ENCODE data around the gene USH1G.

The USH1G gene

GRCh38 chr17:74900208-74900607, 22.8 kb downstream of the USH1G start:
- no peak for DNase-seq

GRCh38 chr17:74898376-74898946, 24.6 kb downstream of the USH1G start:
- DNase-seq, result no peak

- no peak for DNase-seq
These were observed 29.0 kb downstream of the USH1G start for GRCh38 chr17:74893936-74894671.

GRCh38 chr17:74892974-74893911, 29.8 kb downstream of the USH1G start, which contains the start of gene FADS6:
Gene FADS6 (minus strand): TSS chr17:74893633. CDS start chr17:74893595, 38 bp downstream.
- DNase-seq, result no peak

GRCh38 chr17:74892013-74892841, 30.8 kb downstream of the USH1G start:
- no peak for DNase-seq

GRCh38 chr17:74890554-74890953, 32.5 kb downstream of the USH1G start:
- no peak for DNase-seq

GRCh38 chr17:74888469-74888868, 34.6 kb downstream of the USH1G start:
- DNase-seq, result no peak

- no peak for DNase-seq
These were observed 39.8 kb downstream of the USH1G start for GRCh38 chr17:74883241-74883745.

- no peak for DNase-seq
These were observed 40.4 kb downstream of the USH1G start for GRCh38 chr17:74882517-74883240.

- DNase-seq, result no peak
These were observed 42.0 kb downstream of the USH1G start for GRCh38 chr17:74881073-74881472.

- DNase-seq, result no peak
These were observed 43.7 kb downstream of the USH1G start for GRCh38 chr17:74879308-74879707.

GRCh38 chr17:74878658-74879057, 44.4 kb downstream of the USH1G start:
- no peak for DNase-seq

- peak in 1 of 2 experiments; percentile 26 for DNase-seq
These were observed 45.2 kb downstream of the USH1G start for GRCh38 chr17:74877592-74878548.

- no peak for DNase-seq
These were observed 47.0 kb downstream of the USH1G start for GRCh38 chr17:74875977-74876593.

GRCh38 chr17:74875155-74875976, 47.7 kb downstream of the USH1G start:
- DNase-seq, result peak; percentile 85 to 94

- DNase-seq, result no peak
These were observed 48.4 kb downstream of the USH1G start for GRCh38 chr17:74874615-74875037.

GRCh38 chr17:74873874-74874614, 49.0 kb downstream of the USH1G start:
- no peak for DNase-seq

All from NCI-H446 (cell line).